ENCODE measurements around the gene NELFA. TPM values are rescaled to one million over a fixed set of nuclear protein-coding genes. Genes with fewer than 3 reads are reported as not detected.

Gene NELFA
- total RNA-seq, 1 experiment from 2014 or later: 55.0 TPM

DNA sequence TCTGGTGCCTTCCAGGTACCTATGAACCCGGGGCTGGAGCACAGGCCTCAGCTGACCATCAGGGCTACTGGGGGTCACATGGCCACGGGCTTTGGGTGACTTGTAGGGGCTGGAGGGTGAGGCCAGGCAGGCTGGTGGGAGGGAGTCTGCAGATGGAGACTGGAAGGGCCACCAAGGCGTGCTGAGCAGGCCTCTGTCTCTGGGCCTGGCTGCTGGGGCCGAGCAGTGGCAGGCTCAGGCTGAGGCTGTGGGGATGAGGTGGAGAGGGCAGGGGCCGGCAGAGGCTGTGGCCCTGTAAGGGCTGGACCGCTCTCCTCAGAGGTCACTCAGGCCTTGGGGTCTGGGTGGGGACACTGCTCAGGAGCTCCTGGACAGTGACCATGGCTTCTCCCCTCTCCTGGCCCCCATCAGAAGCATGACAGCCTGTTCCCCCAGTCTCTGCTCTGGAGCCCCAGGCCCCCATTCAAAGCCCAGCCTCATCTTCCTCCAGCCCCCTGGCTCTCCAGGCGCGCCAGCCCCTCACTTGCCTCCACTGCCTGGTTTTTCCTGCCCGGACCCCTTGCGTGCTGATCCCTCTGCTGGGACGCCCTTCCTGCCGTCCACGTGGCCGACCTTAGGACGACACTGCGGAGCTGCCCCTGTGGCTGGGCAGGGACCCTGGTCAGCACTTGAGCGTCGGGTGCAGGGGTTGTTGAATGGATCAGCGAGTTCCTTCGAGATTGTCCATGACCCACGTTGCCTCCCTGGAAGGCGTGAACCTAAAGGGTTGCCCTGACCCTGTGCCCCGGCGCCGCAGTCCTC is 39.2 kb upstream of the NELFA start:
- H3K79me1 ChIP-seq (ENCODE audit: insufficient read depth, low read depth, low read length, poor library complexity, severe bottlenecking): no peaks in the 10 kb centered on the region
- Mint-ChIP-seq H3K4me3 (no peak overlapping the region), H3K36me3 (ENCODE audit: insufficient read depth in 1 of 3, low read depth in 3 of 3) (no peaks in the 10 kb centered on the region; a peak in 1 of 7 replicates), H3K9me3 (no peaks in the 10 kb centered on the region), H3K27ac (no peak overlapping the region), H3K4me1 (peaks cover 9 to 13% of the 10 kb centered on the region in 2 experiments), H3K27me3 (ENCODE audit: low read depth) (peaks cover 56% of the 10 kb centered on the region)
- H3K4me1 ChIP-seq (ENCODE audit: insufficient read depth, low read length): no peaks in the 10 kb centered on the region
- no peak overlapping the region for H3K9ac ChIP-seq (ENCODE audit: extremely low read depth, insufficient read length, low read length)
- no peak overlapping the region for H3K27ac ChIP-seq (ENCODE audit: insufficient read length, low read depth, low read length)
- H3K9me3 ChIP-seq (ENCODE audit: control insufficient read depth, low read depth, low read length): no peaks in the 10 kb centered on the region
- H4K8ac ChIP-seq (replicated peaks; ENCODE audit: insufficient read length, low read depth, low read length): no peak overlapping the region
- no peak overlapping the region for H3T11ph ChIP-seq (ENCODE audit: low read length)
- no peaks in the 10 kb centered on the region for H4K20me1 ChIP-seq (ENCODE audit: control insufficient read depth, insufficient read depth, insufficient read length)
- no peak overlapping the region for H3K4ac ChIP-seq (ENCODE audit: low read depth, low read length)
- H3K23ac ChIP-seq (ENCODE audit: insufficient read length, low read depth, low read length): no peak overlapping the region
- H3K56ac ChIP-seq (ENCODE audit: insufficient read length, low read depth, low read length): no peak overlapping the region
- H2BK20ac ChIP-seq (ENCODE audit: low read depth, low read length, poor library complexity, severe bottlenecking): no peak overlapping the region
- H3K23me2 ChIP-seq (ENCODE audit: insufficient read length, low read depth, low read length, poor library complexity, severe bottlenecking): no peaks in the 10 kb centered on the region
- H2BK15ac ChIP-seq (ENCODE audit: low read depth, low read length): no peak overlapping the region
- H2BK120ac ChIP-seq (ENCODE audit: low read depth, low read length, poor library complexity, severe bottlenecking): no peak overlapping the region
- H4K91ac ChIP-seq (ENCODE audit: insufficient read length, low read depth, low read length): no peak overlapping the region
- H3K79me2 ChIP-seq (ENCODE audit: insufficient read depth, low read length): no peaks in the 10 kb centered on the region
- DNase-seq: no peak
- no peak overlapping the region for H2AFZ ChIP-seq (ENCODE audit: low read length)
- no peak overlapping the region for H4K5ac ChIP-seq (ENCODE audit: insufficient read length, low read depth, low read length)
- no peak overlapping the region for H3K18ac ChIP-seq (ENCODE audit: insufficient read length, low read depth, low read length)
- H3K4me2 ChIP-seq (ENCODE audit: insufficient read depth, insufficient read length, low read length): no peak overlapping the region
- peaks cover 4% of the 10 kb centered on the region for H3K27me3 ChIP-seq (ENCODE audit: insufficient read depth, low read length)
- no peak overlapping the region for H2BK12ac ChIP-seq (ENCODE audit: insufficient read length, low read depth, low read length)
- H2AK5ac ChIP-seq (ENCODE audit: insufficient read length, low read length): no peak overlapping the region
- TF ChIP-seq, protein P1, sequence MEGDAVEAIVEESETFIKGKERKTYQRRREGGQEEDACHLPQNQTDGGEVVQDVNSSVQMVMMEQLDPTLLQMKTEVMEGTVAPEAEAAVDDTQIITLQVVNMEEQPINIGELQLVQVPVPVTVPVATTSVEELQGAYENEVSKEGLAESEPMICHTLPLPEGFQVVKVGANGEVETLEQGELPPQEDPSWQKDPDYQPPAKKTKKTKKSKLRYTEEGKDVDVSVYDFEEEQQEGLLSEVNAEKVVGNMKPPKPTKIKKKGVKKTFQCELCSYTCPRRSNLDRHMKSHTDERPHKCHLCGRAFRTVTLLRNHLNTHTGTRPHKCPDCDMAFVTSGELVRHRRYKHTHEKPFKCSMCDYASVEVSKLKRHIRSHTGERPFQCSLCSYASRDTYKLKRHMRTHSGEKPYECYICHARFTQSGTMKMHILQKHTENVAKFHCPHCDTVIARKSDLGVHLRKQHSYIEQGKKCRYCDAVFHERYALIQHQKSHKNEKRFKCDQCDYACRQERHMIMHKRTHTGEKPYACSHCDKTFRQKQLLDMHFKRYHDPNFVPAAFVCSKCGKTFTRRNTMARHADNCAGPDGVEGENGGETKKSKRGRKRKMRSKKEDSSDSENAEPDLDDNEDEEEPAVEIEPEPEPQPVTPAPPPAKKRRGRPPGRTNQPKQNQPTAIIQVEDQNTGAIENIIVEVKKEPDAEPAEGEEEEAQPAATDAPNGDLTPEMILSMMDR (conservative IDR thresholded peaks at IDR 0.05): no peak
- no CpG with 5 or more reads among the region's 25 CpGs for WGBS (ENCODE audit: extremely low coverage, insufficient read length, low lambda C conversion rate)
- no peak overlapping the region; the same call in 1 of the 2 replicates for H3K14ac ChIP-seq (ENCODE audit: insufficient read depth, low read length)
- no peak overlapping the region for H2BK5ac ChIP-seq (ENCODE audit: insufficient read length, low read length)

All from H9 (cell line).